Loucy (cell line): Measurements from ENCODE around the gene OR13C8.
"Not testable (repeated sequence)": the region's sequence is repeated elsewhere in the genome, so short reads cannot be mapped to it uniquely, and the experiment has no call there.

ENCODE experiments used
- CTCF ChIP-seq: fragments of 200-600 bp; sonication (generic); conservative IDR thresholded peaks from 2 replicates; pipeline ENCODE4 v1.5.1; 2014; ENCODE audit warnings: mild to moderate bottlenecking, antibody characterized with exemption, low read length
- EZH2phosphoT487 ChIP-seq: fragments of 200-600 bp; IDR thresholded peaks from 2 replicates; pipeline ENCODE4 v1.6.1; 2018; ENCODE audit warnings: antibody characterized with exemption, mild to moderate bottlenecking, moderate library complexity, borderline replicate concordance

GRCh38 chr9:104599313-104599712, 30.3 kb downstream of the OR13C8 start, which contains the start of gene OR13C5:
- TF ChIP-seq CTCF, EZH2phosphoT487: not testable (repeated sequence)
